Vagina (tissue), 2 donors: Measurements from ENCODE around the gene CD81. TPM values are rescaled to one million over a fixed set of nuclear protein-coding genes. Genes with fewer than 3 reads are reported as not detected.
"Not testable (repeated sequence)": the region's sequence is repeated elsewhere in the genome, so short reads cannot be mapped to it uniquely, and the experiment has no call there.

Experiments used
- DNase-seq, 2 donors: peaks; one replicate each; pipeline ENCODE4 v3.0.0-alpha.2; 2017; ENCODE audit errors: extremely low spot score in 2 of 2
- H3K27ac ChIP-seq: fragments of 200-600 bp; sonication (generic); one replicate; pipeline ENCODE4 v1.5.1; 2019
- H3K27me3 ChIP-seq: fragments of 200-600 bp; sonication (generic); one replicate; pipeline ENCODE4 v1.5.1; 2019
- H3K36me3 ChIP-seq, 2 donors: fragments of 200-600 bp; sonication (generic); one replicate each; pipeline ENCODE4 v1.5.1; 2017 to 2019
- H3K4me1 ChIP-seq: fragments of 200-600 bp; sonication (generic); one replicate; pipeline ENCODE4 v1.5.1; 2019
- H3K4me3 ChIP-seq, 2 donors: fragments of 200-600 bp; sonication (generic); 1 replicate in 1 of 2; 2 replicates in 1 of 2; pipeline ENCODE4 v1.5.1; 2016 to 2019
- H3K9me3 ChIP-seq: fragments of 200-600 bp; sonication (generic); one replicate; pipeline ENCODE4 v1.5.1; 2019
- CTCF ChIP-seq, 3 experiments: fragments of 450-650 bp in 2 of 3; fragments of 200-600 bp in 1 of 3; sonication (generic) in 1 of 3; IDR thresholded peaks; one replicate each; pipeline ENCODE4 v1.5.1; 2017 to 2019; ENCODE audit warnings: antibody characterized with exemption in 3 of 3, mild to moderate bottlenecking in 2 of 3, moderate library complexity in 2 of 3
- POLR2A ChIP-seq, 2 donors: fragments of 450-650 bp; IDR thresholded peaks; one replicate each; pipeline ENCODE4 v1.6.1; 2017; ENCODE audit warnings: antibody characterized with exemption in 2 of 2, mild to moderate bottlenecking in 2 of 2, moderate library complexity in 2 of 2
- POLR2AphosphoS5 ChIP-seq, 2 donors: sonication (generic); formaldehyde crosslinking; IDR thresholded peaks; one replicate each; pipeline ENCODE4 v1.9.0; 2017; ENCODE audit warnings: antibody characterized with exemption in 2 of 2, mild to moderate bottlenecking in 2 of 2, low read depth in 1 of 2; ENCODE audit not compliant: insufficient read depth in 1 of 2
- intact Hi-C: fragments of 100-400 bp; cut with DNase I; formaldehyde crosslinking; loops from one replicate; pipeline ENCODE4 v1.15.1; 2023
- total RNA-seq: library from RNA; depleted of rRNA; stranded (reverse); fragments of >200 nt; gene quantifications from one replicate; pipeline ENCODE4 v1.2.3, GENCODE V29; 2016

CD81 gene
- total RNA-seq, 1 donor from 2014 or later = 526 TPM

GRCh38 chr11:2362414-2362813, 14.7 kb upstream of the CD81 start:
- Histone ChIP-seq H3K4me3 (no peak overlapping the region), H3K27ac (no peak overlapping the region), H3K36me3 (no peaks in the 10 kb centered on the region), H3K4me1 (peaks cover 4% of the 10 kb centered on the region), H3K9me3 (no peaks in the 10 kb centered on the region), H3K27me3 (no peaks in the 10 kb centered on the region)
- intact Hi-C loops = no loop called here
- TF ChIP-seq POLR2A (IDR thresholded peaks at IDR 0.05) = no peak
- no peak for TF ChIP-seq CTCF (IDR thresholded peaks at IDR 0.05)
- TF ChIP-seq POLR2AphosphoS5 (IDR thresholded peaks at IDR 0.05; ENCODE audit: insufficient read depth in 1 of 2, low read depth in 1 of 2) = no peak
- DNase-seq = no peak

GRCh38 chr11:2363130-2363529, 14.0 kb upstream of the CD81 start:
- no peaks in the 10 kb centered on the region for H3K36me3 ChIP-seq
- no peaks in the 10 kb centered on the region for H3K9me3 ChIP-seq
- TF ChIP-seq POLR2AphosphoS5 (IDR thresholded peaks at IDR 0.05; ENCODE audit: insufficient read depth in 1 of 2, low read depth in 1 of 2) (no peak), CTCF (IDR thresholded peaks at IDR 0.05) (no peak), POLR2A (IDR thresholded peaks at IDR 0.05) (no peak)
- H3K4me1 ChIP-seq = peaks cover 4% of the 10 kb centered on the region
- intact Hi-C loops = no loop called here
- H3K27me3 ChIP-seq = no peaks in the 10 kb centered on the region
- H3K4me3 ChIP-seq = no peak overlapping the region
- DNase-seq = no peak
- H3K27ac ChIP-seq = no peak overlapping the region

- intact Hi-C loops = no loop called here
- no peak for DNase-seq
- no peaks in the 10 kb centered on the region for H3K36me3 ChIP-seq
- H3K27me3 ChIP-seq = no peaks in the 10 kb centered on the region
- no peak overlapping the region for H3K4me3 ChIP-seq
- H3K9me3 ChIP-seq = no peaks in the 10 kb centered on the region
- peaks cover 4% of the 10 kb centered on the region for H3K4me1 ChIP-seq
- H3K27ac ChIP-seq = no peak overlapping the region
- TF ChIP-seq POLR2AphosphoS5 (IDR thresholded peaks at IDR 0.05; ENCODE audit: insufficient read depth in 1 of 2, low read depth in 1 of 2) (no peak), POLR2A (IDR thresholded peaks at IDR 0.05) (no peak), CTCF (IDR thresholded peaks at IDR 0.05) (no peak)
Measured at GRCh38 chr11:2363577-2364370, 13.3 kb upstream of the CD81 start.

- H3K4me3 ChIP-seq, H3K27me3 ChIP-seq, intact Hi-C loops, H3K4me1 ChIP-seq, H3K9me3 ChIP-seq, DNase-seq, H3K27ac ChIP-seq, H3K36me3 ChIP-seq: not testable (repeated sequence)
Measured at GRCh38 chr11:2364386-2364785, 12.7 kb upstream of the CD81 start.

- TF ChIP-seq POLR2AphosphoS5 (IDR thresholded peaks at IDR 0.05; ENCODE audit: insufficient read depth in 1 of 2, low read depth in 1 of 2) (no peak), POLR2A (IDR thresholded peaks at IDR 0.05) (no peak), CTCF (IDR thresholded peaks at IDR 0.05) (no peak)
- Histone ChIP-seq H3K36me3 (no peaks in the 10 kb centered on the region), H3K4me3 (no peak overlapping the region), H3K27me3 (no peaks in the 10 kb centered on the region), H3K9me3 (no peaks in the 10 kb centered on the region), H3K4me1 (peaks cover 4% of the 10 kb centered on the region), H3K27ac (no peak overlapping the region)
- no peak for DNase-seq
- intact Hi-C loops = no loop called here
Measured at GRCh38 chr11:2365571-2366210, 11.4 kb upstream of the CD81 start.
